Measurements from ENCODE around the gene ANKRD63. TPM values are rescaled to one million over a fixed set of nuclear protein-coding genes. Genes with fewer than 3 reads are reported as not detected.

ANKRD63 gene
- total and polyA plus RNA-seq, 9 of the 15 experiments (the other 6 are each of a cell fraction or from before 2014, with no cell fraction given) = 1.3 to 2.0 (median 1.8) TPM; not detected in 6

- no peaks in the 10 kb centered on the region for H3K9me3 ChIP-seq (replicated peaks; ENCODE audit: control insufficient read depth, insufficient read depth, low read depth, low read length)
- POLR2A ChIA-PET = interaction anchor here (0.6 kb wide), 1 partner anchor 222 kb away, joined by 3 read pairs; no protein-coding TSS in a partner anchor
- in situ Hi-C loops (cut with MboI) (loop anchor here (5.0 kb wide), 2 partner anchors 53 to 223 kb away; no protein-coding TSS in a partner anchor), intact Hi-C loops (cut with micrococcal nuclease) (loop anchor here (5.0 kb wide), 2 partner anchors 38 to 483 kb away; no protein-coding TSS in a partner anchor)
- H3K36me3 ChIP-seq (ENCODE audit: control insufficient read depth, insufficient read depth, low read length) = no peaks in the 10 kb centered on the region
- peaks cover 4% of the 10 kb centered on the region for H3K9me1 ChIP-seq (ENCODE audit: control insufficient read depth, insufficient read depth, low read length)
- no peak overlapping the region for H3K4me3 ChIP-seq
- CTCF ChIA-PET (ENCODE audit: low intra/inter-chr PET ratio) = interaction anchor here (1.7 to 7.1 kb wide), 2 partner anchors 53 kb away, joined by 5 to 218 read pairs; no protein-coding TSS in a partner anchor
- no TSS peak for BruUV-seq (replicated peaks)
- FAIRE-seq (peak; percentile 26), DNase-seq (ENCODE audit: extremely low read depth in 1 of 4, low spot score in 3 of 4) (no peak), ATAC-seq (peak; percentile 10; the same call in 1 of the 3 replicates)
- H3K4me1 ChIP-seq (replicated peaks in 1 of 2; ENCODE audit: control insufficient read depth in 2 of 2, insufficient read depth in 2 of 2, low read length in 2 of 2) = peaks cover 11 to 41% of the 10 kb centered on the region in 2 experiments
- H3K27ac ChIP-seq (ENCODE audit: extremely low read depth, low read depth, low read length) = no peak overlapping the region
- WGBS (ENCODE audit: insufficient coverage, low coverage, missing lambda C conversion rate) = 5% methylated on average over 9 of the region's 11 CpGs
- H3K27me3 ChIP-seq (ENCODE audit: control insufficient read depth in 2 of 2, insufficient read depth in 2 of 2, low read length in 2 of 2) = peaks cover 0 to 19% of the 10 kb centered on the region in 2 experiments; a peak in 2 of 5 replicates
- H3K79me2 ChIP-seq (ENCODE audit: control insufficient read depth, insufficient read depth, low read length) = no peaks in the 10 kb centered on the region
- H4K20me1 ChIP-seq (replicated peaks; ENCODE audit: control insufficient read depth, insufficient read depth, low read length) = 0 out of 2 replicates have a peak, but pooled peaks cover 3% of the 10 kb centered on the region
- H3K9ac ChIP-seq (ENCODE audit: insufficient read depth in 1 of 2, low read depth in 2 of 2, low read length in 2 of 2) = peak overlapping the region in 1 of 2 experiments; percentile 43; a peak in 1 of 4 replicates
- H3K4me2 ChIP-seq (ENCODE audit: insufficient read depth, low read length) = no peak overlapping the region
- no peak overlapping the region for H2AFZ ChIP-seq (ENCODE audit: low read depth, low read length)
- TF ChIP-seq KAT7 (CRISPR knock-in tag; IDR thresholded peaks at IDR 0.05; ENCODE audit: borderline replicate concordance) = no peak
- no peak for TF ChIP-seq MCM2 (IDR thresholded peaks at IDR 0.05; ENCODE audit: low read depth)
- no peak for TF ChIP-seq ZNF324 (CRISPR knock-in tag; IDR thresholded peaks at IDR 0.05)
- TF ChIP-seq ELK1 (CRISPR knock-in tag; IDR thresholded peaks at IDR 0.05) = no peak
- no peak for TF ChIP-seq MBD1 (CRISPR knock-in tag; IDR thresholded peaks at IDR 0.05)
- TF ChIP-seq CUX1 (CRISPR knock-in tag; IDR thresholded peaks at IDR 0.05) = no peak
- no peak for TF ChIP-seq NFE2L1 (tag; IDR thresholded peaks at IDR 0.05; ENCODE audit: borderline replicate concordance, low read depth)
- TF ChIP-seq ZNF507 (tag; conservative IDR thresholded peaks at IDR 0.05) = no peak
- TF ChIP-seq MYC (IDR thresholded peaks at IDR 0.05; ENCODE audit: low read depth, low read length) = no peak
- TF ChIP-seq MYC (CRISPR knock-in tag; IDR thresholded peaks at IDR 0.05; ENCODE audit: borderline replicate concordance, low read depth) = no peak
- TF ChIP-seq ZNF12 (CRISPR knock-in tag; IDR thresholded peaks at IDR 0.05) = no peak
- TF ChIP-seq MTF1 (CRISPR knock-in tag; IDR thresholded peaks at IDR 0.05; ENCODE audit: borderline replicate concordance) = no peak
- no peak for TF ChIP-seq ZNF699 (CRISPR knock-in tag; IDR thresholded peaks at IDR 0.05; ENCODE audit: insufficient replicate concordance)
These were observed 12.4 kb downstream of the ANKRD63 start for GRCh38 chr15:40270246-40270995.

All from K562 (cell line).